AG08396 (cell line): ENCODE data around the gene UGT1A10.
"Not testable (repeated sequence)": the region's sequence is repeated elsewhere in the genome, so short reads cannot be mapped to it uniquely, and the experiment has no call there.

Experiments used
- DNase-seq: peaks from one replicate; pipeline ENCODE4 v3.0.0; 2012; ENCODE audit warnings: low spot score, mixed read lengths

The UGT1A10 gene

DNA sequence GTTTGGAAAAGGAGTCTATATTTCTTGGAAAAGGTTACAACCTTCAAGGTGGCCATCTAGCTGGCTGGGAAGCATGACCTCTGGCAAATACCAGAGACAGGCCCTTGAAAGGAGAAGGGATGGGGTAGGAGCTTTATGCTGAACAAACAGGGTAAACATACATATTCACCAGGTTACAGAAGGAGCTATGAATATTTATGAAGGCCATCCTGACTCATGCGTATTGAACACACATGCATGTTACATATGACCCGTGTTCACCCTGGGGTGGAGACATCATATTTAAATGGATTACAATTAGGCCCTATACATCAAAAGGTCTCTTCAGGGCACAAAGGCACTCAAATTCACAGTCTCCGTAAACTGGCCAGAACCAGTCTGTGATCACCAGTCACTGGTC lies 19.7 kb downstream of the UGT1A10 start:
- not testable (repeated sequence) for DNase-seq

DNA sequence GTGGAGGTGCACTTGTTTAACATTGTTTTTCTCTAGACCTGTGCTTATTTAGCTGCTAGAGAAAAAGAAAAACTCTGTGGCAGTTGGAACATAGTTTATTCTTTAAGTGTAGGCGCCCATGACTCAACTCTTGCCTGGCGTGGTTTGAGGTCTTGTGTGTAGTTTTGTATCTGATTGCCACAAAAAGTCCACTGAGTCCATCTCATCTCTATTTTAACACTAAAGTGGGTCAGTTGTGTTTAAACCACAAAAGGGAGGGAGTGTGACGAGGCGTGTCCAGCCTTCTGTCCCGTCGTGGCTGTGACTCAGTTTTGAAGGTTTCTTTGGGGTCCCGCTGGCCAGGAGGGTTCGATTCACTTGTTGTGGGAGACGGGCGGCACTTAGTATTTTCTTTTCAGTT lies 20.2 kb downstream of the UGT1A10 start:
- DNase-seq, result no peak

DNA sequence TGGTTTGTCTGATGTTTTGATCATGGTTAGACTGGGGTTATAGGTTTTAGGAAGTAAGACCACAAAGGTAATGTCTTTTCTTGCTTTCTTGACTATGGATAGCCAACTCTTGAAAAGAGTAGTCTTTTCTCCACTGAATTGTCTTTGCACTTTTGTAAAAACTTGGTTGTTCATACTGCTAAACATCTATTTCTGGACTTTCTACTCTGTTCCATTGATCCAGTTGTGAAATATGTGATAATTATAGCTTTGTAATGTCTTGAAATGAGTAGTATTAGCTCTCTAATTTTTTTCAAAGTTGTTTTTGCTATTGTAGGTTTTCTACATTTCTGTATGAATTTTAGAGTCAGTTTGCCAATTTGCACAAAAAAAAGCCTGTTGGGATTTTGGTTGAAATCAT lies 22.4 kb downstream of the UGT1A10 start:
- no peak for DNase-seq

DNA sequence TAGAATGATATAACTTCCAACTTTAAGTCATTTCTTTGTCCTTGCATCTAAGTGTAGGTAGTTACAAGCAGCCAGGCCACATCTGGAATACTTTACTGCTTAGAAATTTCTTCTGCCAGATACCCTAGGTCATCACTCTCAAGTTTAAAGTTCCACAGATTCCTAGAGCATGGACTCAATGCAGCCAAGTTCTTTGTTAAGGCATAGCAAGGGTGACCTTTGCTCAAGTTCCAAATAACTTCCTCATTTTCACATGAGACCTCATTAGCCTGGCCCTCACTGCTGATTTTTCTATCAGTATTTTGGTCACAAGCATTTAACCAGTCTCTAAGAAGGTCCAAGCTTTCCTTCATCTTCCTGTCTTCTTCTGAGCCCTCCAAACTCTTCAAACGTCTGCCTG lies 27.7 kb downstream of the UGT1A10 start:
- no peak for DNase-seq

DNA sequence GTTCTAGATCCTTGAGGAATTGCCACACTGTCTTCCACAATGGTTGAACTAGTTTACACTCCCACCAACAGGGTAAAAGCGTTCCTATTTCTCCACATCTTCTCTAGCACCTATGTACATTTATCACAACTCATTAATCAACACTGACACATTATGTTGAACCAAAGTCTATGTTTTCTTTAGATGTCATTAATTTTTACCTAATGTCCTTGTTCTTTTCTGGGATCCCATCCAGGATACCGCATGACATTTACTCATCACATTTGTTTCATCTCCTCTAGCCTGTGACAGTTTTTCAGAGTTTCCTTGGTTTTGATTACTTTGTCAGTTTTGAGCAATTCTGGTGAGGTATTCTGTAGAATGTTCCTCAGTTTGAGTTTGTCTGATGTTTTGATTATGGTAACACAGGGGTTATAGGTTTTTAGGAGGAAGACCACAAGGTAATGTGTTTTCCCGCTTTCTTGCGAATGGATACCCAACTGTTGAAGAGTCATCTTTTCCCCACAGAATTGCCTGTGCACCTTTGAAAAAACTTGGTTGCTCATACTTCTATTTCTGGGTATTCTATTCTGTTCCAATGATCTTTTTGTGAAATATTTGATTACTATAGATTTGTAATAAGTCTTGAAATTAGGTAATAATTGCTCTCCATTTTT lies 32.5 kb downstream of the UGT1A10 start:
- no peak for DNase-seq

DNA sequence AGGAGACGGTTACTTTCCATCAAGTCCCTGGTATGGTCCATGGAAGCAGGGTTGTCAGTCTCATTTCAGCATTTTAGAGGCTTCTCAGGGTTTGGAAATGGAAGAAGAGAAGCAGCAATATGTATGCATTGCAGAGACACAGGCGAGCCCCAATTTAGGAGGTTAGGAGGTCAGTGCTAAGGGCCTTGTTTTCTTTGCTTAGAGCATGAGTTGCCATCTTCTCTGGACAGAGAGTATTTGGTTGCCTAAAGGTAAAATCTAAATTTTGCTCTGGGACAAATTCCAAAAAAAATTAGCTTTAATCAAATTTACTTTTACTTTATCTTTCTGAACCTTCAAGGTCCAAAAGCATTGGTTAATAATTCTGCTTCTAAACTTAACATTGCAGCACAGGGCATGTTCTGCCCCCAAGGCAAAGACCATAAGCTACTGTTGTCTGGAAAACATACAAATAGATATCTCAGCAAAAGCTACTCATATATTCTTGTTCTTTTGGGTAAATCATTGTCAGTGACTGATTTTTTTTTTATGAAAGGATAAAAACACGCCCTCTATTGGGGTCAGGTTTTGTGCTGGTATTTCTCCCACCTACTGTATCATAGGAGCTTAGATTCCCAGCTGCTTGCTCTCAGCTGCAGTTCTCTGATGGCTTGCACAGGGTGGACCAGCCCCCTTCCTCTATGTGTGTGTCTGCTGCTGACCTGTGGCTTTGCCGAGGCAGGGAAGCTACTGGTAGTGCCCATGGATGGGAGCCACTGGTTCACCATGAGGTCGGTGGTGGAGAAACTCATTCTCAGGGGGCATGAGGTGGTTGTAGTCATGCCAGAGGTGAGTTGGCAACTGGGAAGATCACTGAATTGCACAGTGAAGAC lies 35.3 kb downstream of the UGT1A10 start, which contains the start of gene UGT1A9:
Gene UGT1A9, plus strand, starts transcription at position 609 of the 872 bp plus-strand sequence. Its CDS starts 37 bp downstream, at position 646.
- DNase-seq, result no peak

DNA sequence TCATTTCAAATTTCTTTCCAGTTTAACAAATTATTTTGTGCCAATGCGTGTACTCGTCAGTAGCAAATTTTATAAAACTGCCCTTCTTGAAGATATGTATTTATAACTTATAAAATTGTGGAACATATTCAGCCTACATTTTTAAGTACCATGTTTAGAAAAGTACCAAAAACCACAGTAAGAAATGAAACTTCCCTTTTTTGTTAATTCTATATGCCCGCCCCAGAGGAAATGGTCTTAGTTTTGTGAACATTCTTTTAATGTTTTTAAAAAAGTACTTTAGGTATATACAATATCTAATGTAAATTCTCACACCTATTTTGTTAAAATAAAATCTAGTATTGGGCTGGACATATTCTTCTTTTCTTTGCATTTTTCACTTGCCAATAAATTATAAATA lies 36.6 kb downstream of the UGT1A10 start:
- DNase-seq, result no peak

DNA sequence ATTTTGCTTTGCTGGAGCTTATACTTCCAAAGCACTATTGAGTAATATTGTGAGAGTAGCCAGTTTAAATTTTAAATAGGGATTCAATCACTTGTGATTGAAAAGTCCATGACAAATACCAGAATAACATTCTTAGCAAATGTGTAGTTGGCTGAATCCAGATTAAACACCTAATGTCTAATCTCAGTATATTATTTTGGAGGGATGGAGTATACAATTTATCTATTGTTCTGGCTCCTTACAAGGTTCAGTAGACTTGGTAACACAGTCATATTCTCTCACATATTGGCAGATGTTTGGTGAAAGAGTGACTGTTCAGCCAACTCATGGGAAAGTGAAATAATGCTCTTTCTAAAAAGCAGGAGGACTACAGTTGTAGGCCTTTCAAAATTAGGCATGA lies 37.6 kb downstream of the UGT1A10 start:
- no peak for DNase-seq

DNA sequence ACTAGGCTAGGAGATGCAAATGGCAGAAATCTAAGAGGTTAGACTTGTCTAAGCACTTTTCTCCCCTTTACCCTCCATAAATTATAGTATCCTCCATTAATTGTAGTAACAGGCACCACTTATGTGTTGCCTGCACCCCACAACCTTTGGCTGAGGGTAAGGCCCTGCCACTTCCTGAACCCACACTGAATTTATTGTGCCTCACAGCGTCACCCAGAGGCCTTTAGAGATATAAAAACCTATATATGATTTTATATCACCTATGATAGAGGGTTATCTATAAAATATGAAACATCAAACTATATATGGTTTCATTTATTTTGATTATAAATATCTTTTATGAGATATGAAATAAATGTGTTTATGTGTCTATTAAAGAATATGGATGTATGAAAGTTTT lies 38.1 kb downstream of the UGT1A10 start:
- DNase-seq, result no peak

DNA sequence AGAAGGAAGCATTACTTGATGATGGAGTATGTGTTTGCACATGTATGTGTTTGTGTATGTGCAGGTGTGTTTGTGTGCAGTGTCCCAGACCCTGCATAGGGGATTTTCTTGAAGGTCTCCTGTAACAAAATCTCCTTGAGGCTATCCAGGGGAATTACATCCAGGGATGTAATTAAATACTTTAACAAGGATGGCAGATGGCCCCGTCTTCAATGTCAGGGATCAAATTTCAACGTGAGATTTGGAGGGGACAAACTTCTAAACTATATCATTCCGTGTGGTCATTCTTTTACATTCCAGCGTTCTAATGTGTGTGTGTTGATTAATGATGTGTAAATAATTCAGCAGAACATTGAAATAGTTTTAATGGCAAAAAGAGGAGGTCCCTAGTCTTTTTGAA lies 38.7 kb downstream of the UGT1A10 start:
- DNase-seq, result no peak

DNA sequence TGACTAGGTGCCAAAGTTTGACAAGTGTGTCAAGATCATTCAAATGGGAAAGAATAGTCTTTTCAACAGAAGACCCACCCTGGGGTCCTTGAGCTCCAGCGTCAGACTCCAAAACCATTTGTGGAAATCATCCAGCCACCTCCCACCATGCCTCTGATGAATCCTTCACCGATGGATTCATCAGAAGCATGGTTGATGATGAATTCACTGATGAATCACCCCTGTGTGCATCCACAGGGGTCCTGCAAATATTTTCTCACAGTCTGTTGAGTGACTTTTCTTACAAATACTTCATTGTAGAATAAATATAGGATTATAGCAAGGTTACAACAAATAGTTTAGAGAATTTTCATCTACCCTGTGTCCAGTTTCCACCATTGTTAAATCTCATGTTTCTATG lies 39.8 kb downstream of the UGT1A10 start:
- no peak for DNase-seq

DNA sequence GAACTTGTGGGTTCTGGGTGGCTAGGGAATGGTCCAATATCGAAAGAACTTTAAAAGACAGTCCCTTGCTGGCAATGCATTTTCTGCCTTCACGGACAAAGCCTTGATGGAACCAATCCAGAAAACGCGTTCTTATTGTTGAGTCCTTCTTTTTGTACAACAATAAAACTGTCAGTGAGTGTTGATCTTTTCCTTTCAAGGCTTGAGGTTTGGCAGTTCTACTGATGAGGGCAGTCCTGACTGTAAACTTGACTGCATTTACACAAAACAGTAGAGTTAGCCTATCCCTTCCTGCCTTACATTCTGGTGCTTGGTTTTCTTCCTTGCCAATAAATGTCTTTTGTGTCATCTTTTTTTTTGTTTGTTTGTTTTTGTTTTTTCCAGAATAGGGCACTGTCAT lies 42.9 kb downstream of the UGT1A10 start:
- DNase-seq, result no peak

DNA sequence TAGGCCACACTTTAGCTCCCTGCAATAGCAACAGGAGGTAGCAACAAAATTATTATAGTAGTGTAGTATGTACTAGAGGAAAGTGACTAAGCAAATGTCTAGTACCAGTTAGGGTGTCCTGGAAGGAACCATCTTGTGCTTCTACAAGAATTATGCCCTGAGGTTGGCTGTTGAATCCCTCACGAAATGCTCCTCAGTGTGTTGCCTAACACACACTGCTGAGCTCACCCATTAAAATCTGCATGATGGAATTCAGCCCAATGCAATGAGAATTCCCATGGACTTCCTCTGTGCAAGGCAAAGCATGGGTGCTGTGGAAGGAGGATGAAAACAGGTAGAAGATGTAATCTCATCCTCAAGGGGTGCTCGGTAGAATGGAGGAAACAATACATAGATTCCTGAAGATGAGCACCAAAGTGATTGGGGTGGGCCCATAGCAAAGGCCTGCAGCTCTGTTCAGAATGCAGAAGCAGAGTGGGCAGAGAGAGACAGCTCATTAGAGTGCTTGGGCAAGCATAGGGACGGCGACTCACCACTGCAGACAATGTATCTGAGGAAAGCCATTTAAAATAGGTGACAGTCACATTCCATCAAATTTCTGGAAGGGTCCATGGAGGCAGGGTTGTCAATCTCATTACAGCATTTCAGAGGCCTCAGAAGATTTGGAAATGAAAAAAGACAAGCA lies 44.3 kb downstream of the UGT1A10 start:
- no peak for DNase-seq

DNA sequence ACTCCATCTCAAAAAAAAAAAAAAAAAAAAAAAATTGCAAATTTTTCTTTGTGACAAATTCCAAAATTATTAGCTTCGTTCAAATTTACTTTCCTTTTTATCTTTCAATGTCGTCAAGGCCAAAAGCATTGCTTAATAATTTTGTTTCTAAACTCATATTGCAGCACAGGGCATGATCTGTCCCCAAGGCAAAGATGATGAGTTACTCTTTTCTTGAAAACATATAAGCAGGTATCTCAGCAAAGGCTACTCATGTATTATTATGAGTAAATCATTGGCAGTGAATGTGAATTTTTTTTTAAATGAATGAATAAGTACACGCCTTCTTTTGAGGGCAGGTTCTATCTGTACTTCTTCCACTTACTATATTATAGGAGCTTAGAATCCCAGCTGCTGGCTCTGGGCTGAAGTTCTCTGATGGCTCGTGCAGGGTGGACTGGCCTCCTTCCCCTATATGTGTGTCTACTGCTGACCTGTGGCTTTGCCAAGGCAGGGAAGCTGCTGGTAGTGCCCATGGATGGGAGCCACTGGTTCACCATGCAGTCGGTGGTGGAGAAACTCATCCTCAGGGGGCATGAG lies 45.4 kb downstream of the UGT1A10 start, which contains the start of gene UGT1A7:
Gene UGT1A7, plus strand, starts transcription at position 381 of the 579 bp plus-strand sequence. Its CDS starts 37 bp downstream, at position 418.
- no peak for DNase-seq

DNA sequence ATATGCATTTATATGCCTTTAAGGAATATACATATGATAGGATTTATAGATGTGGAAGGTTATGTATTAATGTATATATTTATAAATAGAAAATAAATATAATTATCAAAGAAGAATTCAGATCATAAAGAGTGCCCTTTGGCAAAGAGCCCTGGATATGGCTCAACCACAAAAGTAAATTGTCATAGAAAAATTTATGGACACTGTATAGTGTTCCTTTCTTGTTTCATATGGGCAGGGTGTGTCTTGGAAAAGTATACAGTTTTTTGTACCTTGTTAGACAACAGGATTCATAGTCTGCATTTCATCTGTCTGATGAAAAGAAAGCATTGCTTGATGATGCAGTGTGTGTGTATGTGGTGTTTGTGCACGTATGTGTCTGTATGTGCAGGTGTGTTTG lies 48.4 kb downstream of the UGT1A10 start:
- DNase-seq, result no peak

DNA sequence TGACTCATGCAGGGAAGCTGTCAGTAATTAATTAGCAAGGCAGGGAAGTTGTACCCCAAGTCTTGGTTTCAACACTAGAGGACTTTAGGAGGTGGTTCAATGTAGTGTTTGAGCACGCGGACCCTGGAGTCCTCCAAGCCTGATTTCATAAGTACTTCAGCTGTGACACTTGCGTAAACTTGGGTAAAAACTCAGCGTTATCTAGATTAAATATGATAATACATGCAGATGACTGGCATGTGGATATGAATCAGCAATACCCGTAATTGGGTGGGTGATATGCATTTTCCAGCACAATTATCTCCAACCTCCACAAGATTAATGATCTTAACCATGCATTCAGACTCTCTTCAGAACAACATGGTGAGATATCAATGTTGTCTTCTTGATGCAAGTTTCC lies 50.7 kb downstream of the UGT1A10 start:
- no peak for DNase-seq

DNA sequence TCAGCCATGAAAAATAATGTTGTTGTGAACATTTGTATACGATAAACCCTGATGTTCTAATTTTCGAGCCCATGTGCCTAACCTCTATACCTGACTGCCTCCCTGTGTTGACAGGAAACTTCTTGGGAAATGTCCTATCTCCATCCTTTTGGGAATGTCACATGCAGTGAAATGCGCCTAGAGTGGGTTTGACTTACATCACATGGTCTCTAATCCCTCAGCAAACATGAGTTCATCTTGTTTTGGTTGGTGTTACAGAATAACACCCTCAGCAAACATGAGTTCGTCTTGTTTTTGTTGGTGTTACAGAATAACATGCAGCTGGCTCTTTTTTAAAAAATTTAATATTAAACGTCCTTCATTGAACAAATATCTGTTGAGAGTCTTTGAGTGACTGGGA lies 52.1 kb downstream of the UGT1A10 start:
- DNase-seq, result no peak

DNA sequence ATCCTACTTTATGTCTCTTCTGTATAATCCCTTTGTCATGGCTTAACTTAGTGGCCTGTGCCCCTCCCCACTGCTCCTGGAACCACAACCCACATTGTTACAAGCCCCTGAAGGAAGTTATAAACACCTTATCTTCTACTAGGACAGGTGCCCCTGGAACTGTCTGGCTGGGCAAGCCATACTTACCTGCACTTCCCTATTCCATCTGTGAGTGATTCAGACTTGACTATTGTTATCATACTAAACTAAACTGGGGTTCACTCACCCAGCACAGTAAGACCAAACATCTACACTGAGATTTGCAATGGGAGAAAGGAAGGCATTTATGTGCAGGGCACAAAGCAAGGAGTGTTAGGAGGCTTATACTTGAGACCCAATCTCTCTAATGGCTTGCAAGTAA lies 52.8 kb downstream of the UGT1A10 start:
- DNase-seq, result no peak

DNA sequence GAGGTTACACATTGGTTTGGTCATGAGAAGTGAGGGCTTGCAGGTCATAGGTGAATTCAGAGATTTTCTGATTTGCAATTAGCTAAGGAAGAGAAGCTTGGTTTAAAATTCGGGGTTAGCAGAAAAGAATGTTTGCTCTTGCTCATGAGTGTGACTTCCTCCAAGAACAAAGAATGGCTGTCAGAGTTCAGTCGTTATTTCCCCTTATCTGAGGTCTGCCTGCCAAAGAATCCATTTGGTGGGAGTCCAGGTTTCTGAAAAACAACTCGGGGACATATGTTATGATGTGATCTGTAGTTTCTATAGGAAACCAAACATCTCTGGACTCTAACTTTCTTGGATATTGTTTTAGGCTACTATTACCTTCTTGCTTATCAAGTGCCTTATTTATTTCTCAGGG lies 53.3 kb downstream of the UGT1A10 start:
- no peak for DNase-seq

DNA sequence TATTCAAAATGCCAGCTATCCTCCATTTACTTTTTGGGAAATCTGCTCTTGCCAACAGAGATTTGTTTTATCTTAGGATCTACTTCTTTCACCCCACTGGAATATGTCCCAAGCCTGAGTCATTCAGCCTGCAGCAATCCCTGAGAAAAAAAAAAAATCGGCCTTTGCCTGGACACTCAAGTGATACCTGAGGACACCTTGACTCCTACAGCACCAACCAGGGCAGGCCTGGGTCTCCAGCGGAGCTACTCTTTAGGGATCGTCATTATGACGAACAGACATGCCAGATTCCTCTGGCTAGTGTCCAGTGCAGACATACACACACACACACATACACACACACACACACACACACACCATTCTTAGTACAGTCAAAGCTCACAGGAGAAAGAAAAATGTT lies 54.2 kb downstream of the UGT1A10 start:
- no peak for DNase-seq

DNA sequence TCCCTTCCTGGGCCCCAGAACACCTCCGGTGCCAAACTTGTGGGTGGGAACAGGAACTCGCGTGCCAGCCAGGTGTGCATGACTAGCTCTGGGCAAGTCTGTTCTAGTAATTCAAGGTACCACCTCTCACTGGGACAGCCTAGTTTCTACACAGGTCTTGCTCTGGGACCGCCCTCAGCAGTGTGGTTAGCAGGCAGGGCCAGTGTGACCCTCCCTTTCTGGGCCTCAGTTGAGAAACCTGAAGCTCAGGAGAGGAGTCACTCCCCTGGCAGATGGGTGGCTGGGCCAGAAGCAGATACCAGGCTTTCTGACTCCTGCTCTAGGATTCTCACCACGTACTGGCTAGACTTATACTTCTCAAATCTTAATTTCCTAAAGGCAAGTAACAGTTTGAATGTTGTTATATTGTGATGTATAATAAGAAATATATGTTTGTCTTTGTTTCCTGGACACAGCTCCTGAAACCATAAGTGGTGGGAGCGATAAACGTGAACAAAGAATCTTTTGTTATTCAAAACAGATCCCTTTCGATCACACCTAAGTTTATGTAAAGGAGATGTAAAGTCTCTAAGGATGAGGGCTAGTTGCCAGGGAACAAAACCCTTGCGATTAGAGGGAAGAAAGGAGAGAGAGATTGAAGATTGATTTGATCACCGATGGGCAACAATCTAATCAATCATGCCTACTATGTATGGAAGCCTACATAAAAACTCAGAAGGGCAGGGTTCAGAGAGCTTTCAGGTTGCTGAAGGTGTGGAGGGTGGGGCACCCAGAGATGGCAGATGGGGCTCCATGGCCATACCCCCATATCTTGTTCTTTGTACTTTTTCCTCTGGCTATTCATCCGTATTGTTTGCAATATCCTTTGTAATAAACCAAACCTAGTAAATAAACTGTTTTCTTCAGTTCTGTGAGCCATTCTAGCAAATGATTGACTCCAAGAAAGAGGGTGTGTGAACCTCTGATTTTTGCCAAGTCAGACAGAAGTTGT lies 55.5 kb downstream of the UGT1A10 start:
- DNase-seq, result no peak
